ENCODE data around the gene DCAF5.
A peak's percentile ranks its signal among the peaks of the same experiment; 100 is the strongest.

DCAF5 gene

DNA sequence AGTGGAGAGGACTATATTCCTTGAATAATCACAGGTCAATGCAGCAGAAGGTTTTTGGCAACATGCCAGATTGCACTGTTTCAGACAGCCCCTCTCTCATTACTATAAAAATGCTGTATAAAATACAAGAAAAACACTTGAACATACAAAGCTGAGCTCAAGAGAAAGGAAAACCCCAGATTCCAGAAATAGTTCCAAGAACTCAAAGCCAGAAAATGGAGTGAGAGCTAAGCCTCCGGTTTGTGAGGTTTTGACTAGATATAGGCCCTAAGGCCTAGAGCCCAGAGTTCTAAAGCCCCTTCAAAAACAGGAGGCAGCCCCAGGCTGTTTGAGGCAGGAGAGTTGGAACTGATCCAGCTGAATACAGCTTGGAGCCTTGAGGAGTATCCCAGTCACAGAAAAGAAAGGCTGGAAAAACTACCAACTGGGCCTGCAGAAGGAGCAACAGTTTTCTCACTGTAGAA lies 144.5 kb downstream of the DCAF5 start:
- Mint-ChIP-seq H3K27me3 (no peaks in the 10 kb centered on the region), H3K4me3 (no peak overlapping the region), H3K36me3 (ENCODE audit: low read depth) (no peaks in the 10 kb centered on the region), H3K9me3 (no peaks in the 10 kb centered on the region), H3K4me1 (ENCODE audit: low read depth) (peaks cover 11% of the 10 kb centered on the region), H3K27ac (no peak overlapping the region)

DNA sequence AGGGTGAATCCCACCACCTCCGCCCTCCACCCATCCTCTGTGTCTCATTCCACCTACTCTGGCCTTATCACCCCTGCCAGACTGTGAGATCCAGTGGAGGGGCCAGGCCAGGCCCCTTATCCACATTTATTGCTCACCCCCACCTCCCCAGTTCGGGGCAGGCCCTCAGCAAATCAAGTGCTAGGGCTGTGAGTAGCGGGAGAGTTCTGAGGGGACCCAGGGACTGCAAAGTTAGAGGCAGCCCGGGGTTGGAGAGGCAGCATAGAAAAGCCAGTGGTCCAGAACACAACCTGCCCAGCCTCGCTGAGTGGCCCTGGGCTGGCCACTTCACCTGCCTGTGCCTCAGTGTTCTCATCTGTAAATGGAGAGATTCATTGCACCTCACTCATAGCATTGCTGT lies 146.6 kb downstream of the DCAF5 start:
- no peaks in the 10 kb centered on the region for H3K36me3 Mint-ChIP-seq (ENCODE audit: low read depth)

DNA sequence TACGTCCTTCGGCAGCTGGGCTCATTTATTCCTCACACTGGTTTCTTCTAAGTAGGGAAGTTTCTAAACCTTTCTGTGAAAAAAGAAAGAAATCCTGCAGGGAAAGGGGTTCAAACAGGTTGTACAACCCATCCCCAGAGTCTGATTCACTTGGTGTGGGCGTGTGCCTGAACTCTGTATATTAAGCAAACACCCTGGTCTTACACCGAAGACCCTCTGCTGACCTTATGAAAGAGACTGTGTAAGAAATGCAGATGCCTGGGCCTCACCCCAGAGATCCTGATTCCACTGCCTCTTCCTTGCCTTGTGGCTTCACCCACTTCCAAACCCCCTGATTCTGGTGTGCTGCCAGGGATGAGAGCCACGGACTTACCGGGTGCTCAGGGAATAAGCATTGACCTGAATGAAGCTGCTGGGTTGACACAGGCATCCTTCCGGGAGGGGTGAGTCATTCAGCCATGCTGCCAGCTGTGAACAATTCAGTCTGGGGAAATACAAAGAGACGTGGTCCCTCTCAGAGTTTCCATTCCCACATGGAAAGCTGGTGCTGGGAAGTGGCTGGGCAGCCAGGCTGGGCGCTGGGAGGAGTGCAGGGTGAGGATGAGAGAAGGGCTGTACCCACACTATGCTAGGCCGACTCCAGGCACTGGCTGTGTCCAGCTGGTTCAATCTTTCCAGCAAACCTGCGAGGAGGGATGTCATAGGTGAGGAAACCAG lies 147.3 kb downstream of the DCAF5 start:
- H3K4me3 Mint-ChIP-seq, result no peak overlapping the region
- peak overlapping the region; percentile 5 for H3K27ac Mint-ChIP-seq
- peaks cover 9% of the 10 kb centered on the region for H3K4me1 Mint-ChIP-seq (ENCODE audit: low read depth)
- no peaks in the 10 kb centered on the region for H3K9me3 Mint-ChIP-seq
- no peaks in the 10 kb centered on the region for H3K27me3 Mint-ChIP-seq
- H3K36me3 Mint-ChIP-seq (ENCODE audit: low read depth), result no peaks in the 10 kb centered on the region

More for the DNA sequence above, 146.6 kb downstream of the DCAF5 start:
- H3K27me3 Mint-ChIP-seq, result no peaks in the 10 kb centered on the region
- no peak overlapping the region for H3K4me3 Mint-ChIP-seq
- no peaks in the 10 kb centered on the region for H3K9me3 Mint-ChIP-seq
- no peak overlapping the region for H3K27ac Mint-ChIP-seq
- H3K4me1 Mint-ChIP-seq (ENCODE audit: low read depth), result peaks cover 11% of the 10 kb centered on the region

DNA sequence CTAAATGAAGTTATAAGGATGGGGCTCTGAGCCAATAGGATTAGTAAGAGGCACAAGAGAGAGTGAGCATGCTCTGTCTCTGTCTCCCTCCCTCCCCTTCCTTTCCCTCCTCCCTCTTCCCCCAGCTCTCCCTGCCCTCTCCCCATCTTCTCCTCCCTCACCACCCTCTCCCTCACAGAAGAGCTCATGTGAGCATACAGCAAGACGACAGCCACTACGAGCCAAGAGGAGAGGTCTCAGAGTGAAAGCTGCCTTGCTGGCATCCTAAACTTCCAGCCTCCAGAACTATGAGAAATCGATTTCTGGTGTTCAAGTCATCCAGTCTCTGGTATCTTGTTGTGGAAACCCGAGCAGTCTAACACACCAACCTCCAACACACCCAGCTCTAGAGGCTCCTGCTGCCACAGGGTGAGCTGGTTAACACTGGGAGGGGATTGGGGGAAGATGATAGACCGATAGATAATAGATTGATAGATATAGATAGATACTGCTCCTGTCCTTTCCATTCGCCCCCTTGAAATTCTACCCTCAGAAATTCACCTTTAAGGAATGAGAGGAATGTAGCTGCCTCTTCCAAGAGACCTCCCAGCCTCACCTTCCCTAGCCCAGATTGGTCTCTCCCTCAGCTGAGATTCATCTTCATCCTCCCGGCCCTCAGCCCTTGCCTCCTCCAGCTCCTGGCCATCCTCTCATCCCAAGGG lies 148.0 kb downstream of the DCAF5 start:
- no peaks in the 10 kb centered on the region for H3K9me3 Mint-ChIP-seq
- peaks cover 4% of the 10 kb centered on the region for H3K4me1 Mint-ChIP-seq (ENCODE audit: low read depth)
- no peaks in the 10 kb centered on the region for H3K36me3 Mint-ChIP-seq (ENCODE audit: low read depth)
- no peaks in the 10 kb centered on the region for H3K27me3 Mint-ChIP-seq
- no peak overlapping the region for H3K4me3 Mint-ChIP-seq
- no peak overlapping the region for H3K27ac Mint-ChIP-seq

DNA sequence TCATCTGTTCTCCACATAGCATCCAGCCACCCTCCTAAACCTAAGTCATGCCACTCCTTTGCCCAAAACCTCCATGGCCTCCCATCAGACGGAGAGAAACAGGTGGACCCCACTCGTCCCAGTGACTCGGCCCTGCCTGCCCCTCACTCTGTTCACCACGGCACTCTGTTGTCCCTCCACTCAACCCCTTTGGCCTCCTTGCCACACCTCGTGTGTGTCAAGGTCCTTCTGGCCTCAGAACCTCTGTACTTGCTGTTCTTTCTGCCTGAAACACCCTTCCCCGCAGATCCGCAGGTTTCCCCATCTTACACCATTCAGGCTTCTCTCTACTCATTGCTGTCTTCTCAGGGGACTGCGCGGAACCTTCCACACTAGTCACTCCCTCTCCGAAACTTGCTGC lies 149.3 kb downstream of the DCAF5 start:
- H3K9me3 Mint-ChIP-seq, result no peaks in the 10 kb centered on the region

DNA sequence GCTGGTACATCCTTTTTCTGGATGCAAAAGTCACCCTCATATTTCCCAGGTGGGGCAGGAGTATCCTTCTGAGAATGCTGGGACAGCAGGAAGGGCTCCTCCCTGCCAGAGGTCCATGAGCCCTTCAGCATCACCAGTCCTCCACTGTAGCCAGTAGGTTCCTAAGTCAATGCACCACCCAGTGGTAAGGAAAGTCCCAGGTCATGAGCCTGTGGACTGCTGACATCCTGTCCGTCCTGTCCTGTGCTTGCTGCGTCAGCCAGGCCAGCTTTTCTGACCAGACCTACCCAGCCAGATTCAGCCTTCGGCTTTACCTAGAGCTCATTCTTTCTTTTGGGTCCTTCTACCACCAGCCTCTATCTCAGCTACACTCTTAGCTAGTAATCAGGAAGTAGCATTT lies 150.8 kb downstream of the DCAF5 start:
- Mint-ChIP-seq H3K27ac (no peak overlapping the region), H3K4me1 (ENCODE audit: low read depth) (peaks cover 3% of the 10 kb centered on the region), H3K4me3 (no peak overlapping the region), H3K9me3 (no peaks in the 10 kb centered on the region), H3K36me3 (ENCODE audit: low read depth) (no peaks in the 10 kb centered on the region), H3K27me3 (no peaks in the 10 kb centered on the region)

More for the DNA sequence above, 149.3 kb downstream of the DCAF5 start:
- Mint-ChIP-seq H3K27ac (no peak overlapping the region), H3K27me3 (no peaks in the 10 kb centered on the region), H3K4me1 (ENCODE audit: low read depth) (peaks cover 3% of the 10 kb centered on the region), H3K36me3 (ENCODE audit: low read depth) (no peaks in the 10 kb centered on the region), H3K4me3 (no peak overlapping the region)

DNA sequence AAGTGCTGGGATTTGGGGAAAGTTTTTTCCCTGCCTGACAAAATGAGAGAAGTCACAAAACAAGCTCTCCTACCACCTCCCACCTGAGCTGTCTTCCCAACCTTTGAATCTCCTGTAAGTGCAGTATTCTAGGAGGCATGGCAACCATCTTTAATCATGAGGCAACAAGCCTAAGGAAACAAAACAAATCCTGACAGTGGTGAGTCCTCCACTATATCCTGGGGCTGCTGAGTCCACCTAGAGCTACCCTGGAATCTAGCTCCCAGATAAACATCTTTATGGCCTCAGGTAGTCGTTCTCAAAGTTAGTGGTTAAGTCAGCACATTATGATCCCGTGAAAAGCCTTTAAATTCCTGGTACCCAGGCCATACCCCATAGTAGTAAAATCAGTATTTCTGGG lies 151.5 kb downstream of the DCAF5 start:
- Mint-ChIP-seq H3K27me3 (no peaks in the 10 kb centered on the region), H3K27ac (no peak overlapping the region), H3K4me1 (ENCODE audit: low read depth) (peaks cover 3% of the 10 kb centered on the region), H3K9me3 (no peaks in the 10 kb centered on the region), H3K4me3 (no peak overlapping the region), H3K36me3 (ENCODE audit: low read depth) (no peaks in the 10 kb centered on the region)

Measured in stimulated activated naive CD8-positive, alpha-beta T cell treated with anti-CD3 and anti-CD28 coated beads, Interleukin-15, Interleukin-2, amounts not matched to agents 100 ng/mL and 50 ng/mL, for 24 hours (primary cell).